Measurements from ENCODE around the gene DACT2.

- TF ChIP-seq CTCF (IDR thresholded peaks at IDR 0.05) (no peak), POLR2A (IDR thresholded peaks at IDR 0.05) (no peak)
Observed at GRCh38 chr6:168363302-168363701, 43.7 kb upstream of the DACT2 start.

Data from right lobe of liver (tissue), 4 donors.